ENCODE results near the gene PAXX.

GRCh38 chr9:136971746-136972145, 20.5 kb upstream of the PAXX start:
- TF ChIP-seq CTCF (IDR thresholded peaks at IDR 0.05) (no peak), POLR2A (IDR thresholded peaks at IDR 0.05) (no peak)

All from uterus (tissue), 2 donors.